ENCODE measurements around the gene NKTR. TPM values are rescaled to one million over a fixed set of nuclear protein-coding genes. Genes with fewer than 3 reads are reported as not detected.

The NKTR gene
- total RNA-seq, 1 experiment from 2014 or later: 79.8 TPM

- Histone ChIP-seq H2BK5ac (ENCODE audit: insufficient read length, low read length) (no peak overlapping the region), H3T11ph (ENCODE audit: low read length) (no peak overlapping the region), H3K23me2 (ENCODE audit: insufficient read length, low read depth, low read length, poor library complexity, severe bottlenecking) (no peaks in the 10 kb centered on the region), H3K9me3 (ENCODE audit: control insufficient read depth, low read depth, low read length) (no peaks in the 10 kb centered on the region), H2AK5ac (ENCODE audit: insufficient read length, low read length) (no peak overlapping the region), H3K79me2 (ENCODE audit: insufficient read depth, low read length) (no peaks in the 10 kb centered on the region), H3K27ac (ENCODE audit: insufficient read length, low read depth, low read length) (no peak overlapping the region), H2BK12ac (ENCODE audit: insufficient read length, low read depth, low read length) (no peak overlapping the region), H3K4ac (ENCODE audit: low read depth, low read length) (no peak overlapping the region), H4K5ac (ENCODE audit: insufficient read length, low read depth, low read length) (no peak overlapping the region), H4K8ac (replicated peaks; ENCODE audit: insufficient read length, low read depth, low read length) (no peak overlapping the region), H3K14ac (ENCODE audit: insufficient read depth, low read length) (no peak overlapping the region), H4K91ac (ENCODE audit: insufficient read length, low read depth, low read length) (no peak overlapping the region), H2AFZ (ENCODE audit: low read length) (no peak overlapping the region), H3K23ac (ENCODE audit: insufficient read length, low read depth, low read length) (no peak overlapping the region), H2BK120ac (ENCODE audit: low read depth, low read length, poor library complexity, severe bottlenecking) (no peak overlapping the region), H3K4me2 (ENCODE audit: insufficient read depth, insufficient read length, low read length) (no peak overlapping the region), H3K9ac (ENCODE audit: extremely low read depth, insufficient read length, low read length) (no peak overlapping the region), H3K18ac (ENCODE audit: insufficient read length, low read depth, low read length) (no peak overlapping the region), H4K20me1 (ENCODE audit: control insufficient read depth, insufficient read depth, insufficient read length) (no peaks in the 10 kb centered on the region), H2BK20ac (ENCODE audit: low read depth, low read length, poor library complexity, severe bottlenecking) (no peak overlapping the region), H3K79me1 (ENCODE audit: insufficient read depth, low read depth, low read length, poor library complexity, severe bottlenecking) (no peaks in the 10 kb centered on the region), H3K27me3 (ENCODE audit: insufficient read depth, low read length) (no peaks in the 10 kb centered on the region; the same call in 1 of the 2 replicates), H3K56ac (ENCODE audit: insufficient read length, low read depth, low read length) (no peak overlapping the region), H2BK15ac (ENCODE audit: low read depth, low read length) (no peak overlapping the region), H3K4me1 (ENCODE audit: insufficient read depth, low read length) (no peaks in the 10 kb centered on the region; the same call in 1 of the 2 replicates)
- no peak for TF ChIP-seq CTCF (conservative IDR thresholded peaks at IDR 0.05)
- Mint-ChIP-seq H3K4me1 (peaks cover 19 to 25% of the 10 kb centered on the region in 2 experiments), H3K4me3 (no peak overlapping the region), H3K9me3 (no peaks in the 10 kb centered on the region), H3K36me3 (ENCODE audit: insufficient read depth in 1 of 3, low read depth in 3 of 3) (no peaks in the 10 kb centered on the region; a peak in 1 of 7 replicates), H3K27ac (no peak overlapping the region; a peak in 1 of 7 replicates), H3K27me3 (ENCODE audit: low read depth) (peaks cover 11% of the 10 kb centered on the region)
- WGBS (ENCODE audit: extremely low coverage, insufficient read length, low lambda C conversion rate): no CpG with 5 or more reads among the region's 10 CpGs
- DNase-seq: no peak
Observed at GRCh38 chr3:42690766-42691680, 90.5 kb downstream of the NKTR start.

Measured in H9 (cell line).